Liver (tissue), 9 donors: ENCODE measurements around the gene PRDM1. TPM values are rescaled to one million over a fixed set of nuclear protein-coding genes. Genes with fewer than 3 reads are reported as not detected.

Experiments
- DNase-seq: peaks from one replicate; pipeline ENCODE4 v3.0.0-alpha.2; 2017; ENCODE audit warnings: low spot score
- H3K27ac ChIP-seq, 2 donors: one replicate each; pipeline ENCODE4 v1.7.0; 2013; ENCODE audit warnings: inconsistent platforms in 2 of 2, low read length in 2 of 2, control low read depth in 1 of 2, low read depth in 1 of 2, mild to moderate bottlenecking in 1 of 2
- H3K27me3 ChIP-seq, 4 donors: one replicate each; pipeline versions ENCODE4 v1.6.1 to v1.7.0; 2013; ENCODE audit warnings: low read length in 3 of 4, inconsistent platforms in 1 of 4, mild to moderate bottlenecking in 1 of 4, moderate library complexity in 1 of 4; ENCODE audit not compliant: control insufficient read depth in 4 of 4, insufficient read depth in 4 of 4
- H3K36me3 ChIP-seq, 4 donors: one replicate each; pipeline versions ENCODE4 v1.6.1 to v1.7.0; 2013; ENCODE audit warnings: low read length in 3 of 4, mild to moderate bottlenecking in 3 of 4, low read depth in 1 of 4, moderate library complexity in 1 of 4; ENCODE audit not compliant: control insufficient read depth in 4 of 4, insufficient read depth in 3 of 4
- H3K4me1 ChIP-seq, 4 donors: one replicate each; pipeline versions ENCODE4 v1.6.1 to v1.7.0; 2013; ENCODE audit warnings: low read length in 3 of 4, mild to moderate bottlenecking in 3 of 4, moderate library complexity in 1 of 4; ENCODE audit not compliant: control insufficient read depth in 4 of 4, insufficient read depth in 4 of 4
- H3K4me3 ChIP-seq, 3 donors: one replicate each; pipeline versions ENCODE4 v1.6.1 to v1.7.0; 2013; ENCODE audit warnings: low read length in 3 of 3, control low read depth in 1 of 3, low read depth in 1 of 3, mild to moderate bottlenecking in 1 of 3
- H3K9ac ChIP-seq, 2 donors: one replicate each; pipeline ENCODE4 v1.7.0; 2013; ENCODE audit warnings: low read length in 2 of 2, mild to moderate bottlenecking in 2 of 2, moderate library complexity in 2 of 2, control low read depth in 1 of 2, low read depth in 1 of 2
- H3K9me3 ChIP-seq, 4 donors: one replicate each; pipeline versions ENCODE4 v1.6.1 to v1.7.0; 2013; ENCODE audit warnings: low read length in 3 of 4; ENCODE audit not compliant: control insufficient read depth in 4 of 4
- ATF3 ChIP-seq: IDR thresholded peaks from 2 replicates; pipeline ENCODE4 v1.6.1; 2016; ENCODE audit warnings: antibody characterized with exemption
- CTCF ChIP-seq: fragments of 150-350 bp; IDR thresholded peaks from 2 replicates; pipeline ENCODE4 v1.5.1; 2017; ENCODE audit warnings: improper control_type of control experiment, low read depth, low read length; ENCODE audit not compliant: missing input control
- EGR1 ChIP-seq, 2 donors: IDR thresholded peaks; 2 replicates each; pipeline ENCODE4 v1.6.1; 2016 to 2018; ENCODE audit warnings: antibody characterized with exemption in 2 of 2, low read depth in 2 of 2
- FOXA2 ChIP-seq: IDR thresholded peaks from 2 replicates; pipeline ENCODE4 v1.6.1; 2016; ENCODE audit warnings: antibody characterized with exemption
- NR2F2 ChIP-seq: IDR thresholded peaks from 2 replicates; pipeline ENCODE4 v1.6.1; 2016; ENCODE audit warnings: antibody characterized with exemption
- RAD21 ChIP-seq, 2 donors: IDR thresholded peaks; 2 replicates each; pipeline ENCODE4 v1.6.1; 2016; ENCODE audit warnings: antibody characterized with exemption in 2 of 2, mild to moderate bottlenecking in 2 of 2
- SP1 ChIP-seq: IDR thresholded peaks from 2 replicates; pipeline ENCODE4 v1.6.1; 2018; ENCODE audit warnings: antibody characterized with exemption, mild to moderate bottlenecking
- YY1 ChIP-seq: IDR thresholded peaks from 2 replicates; pipeline ENCODE4 v1.6.1; 2016; ENCODE audit warnings: antibody characterized with exemption, mild to moderate bottlenecking
- WGBS: extraction: QIAGEN DNeasy Blood & Tissue Kit; methylation state at CpG from one replicate; pipeline ENCODE4 v1.1.7; 2013; 5-methylcytosine and 5-hydroxymethylcytosine counted together
- polyA plus RNA-seq, 2 donors: library from polyadenylated mRNA; stranded (reverse) in 1 of 2; unstranded in 1 of 2; fragments of 200-250 nt in 1 of 2; fragments of >200 nt in 1 of 2; fragmentation: Nextera tagmentation in 1 of 2; extraction: Ambion mirVana in 1 of 2; gene quantifications; one replicate each; pipeline versions ENCODE4 v1.2.1 to v1.2.3, GENCODE V29; 2013 to 2015
- total RNA-seq, 2 donors: library from RNA; depleted of rRNA; stranded (reverse); fragments of >200 nt; gene quantifications; one replicate each; pipeline ENCODE4 v1.2.3, GENCODE V29; 2014
- TF ChIP-seq, protein P1 (sequence below): IDR thresholded peaks from 2 replicates; pipeline ENCODE4 v1.6.1; 2016; ENCODE audit warnings: antibody characterized with exemption
- TF ChIP-seq, protein P2 (sequence below): IDR thresholded peaks from 2 replicates; pipeline ENCODE4 v1.6.1; 2016; ENCODE audit warnings: antibody characterized with exemption, mild to moderate bottlenecking
- donor health status: healthy.
- donor health status: healthy.
- donor health status: healthy.
- donor health status: healthy.
- donor health status: healthy.

The PRDM1 gene
- total and polyA plus RNA-seq, 4 donors, result 0.37 to 2.8 (median 0.65) TPM

- TF ChIP-seq, protein P1, sequence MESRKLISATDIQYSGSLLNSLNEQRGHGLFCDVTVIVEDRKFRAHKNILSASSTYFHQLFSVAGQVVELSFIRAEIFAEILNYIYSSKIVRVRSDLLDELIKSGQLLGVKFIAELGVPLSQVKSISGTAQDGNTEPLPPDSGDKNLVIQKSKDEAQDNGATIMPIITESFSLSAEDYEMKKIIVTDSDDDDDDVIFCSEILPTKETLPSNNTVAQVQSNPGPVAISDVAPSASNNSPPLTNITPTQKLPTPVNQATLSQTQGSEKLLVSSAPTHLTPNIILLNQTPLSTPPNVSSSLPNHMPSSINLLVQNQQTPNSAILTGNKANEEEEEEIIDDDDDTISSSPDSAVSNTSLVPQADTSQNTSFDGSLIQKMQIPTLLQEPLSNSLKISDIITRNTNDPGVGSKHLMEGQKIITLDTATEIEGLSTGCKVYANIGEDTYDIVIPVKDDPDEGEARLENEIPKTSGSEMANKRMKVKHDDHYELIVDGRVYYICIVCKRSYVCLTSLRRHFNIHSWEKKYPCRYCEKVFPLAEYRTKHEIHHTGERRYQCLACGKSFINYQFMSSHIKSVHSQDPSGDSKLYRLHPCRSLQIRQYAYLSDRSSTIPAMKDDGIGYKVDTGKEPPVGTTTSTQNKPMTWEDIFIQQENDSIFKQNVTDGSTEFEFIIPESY, result no peak
- TF ChIP-seq ATF3 (no peak), CTCF (no peak)
Measured at GRCh38 chr6:106051226-106051625, 34.9 kb upstream of the PRDM1 start (continued).

DNA sequence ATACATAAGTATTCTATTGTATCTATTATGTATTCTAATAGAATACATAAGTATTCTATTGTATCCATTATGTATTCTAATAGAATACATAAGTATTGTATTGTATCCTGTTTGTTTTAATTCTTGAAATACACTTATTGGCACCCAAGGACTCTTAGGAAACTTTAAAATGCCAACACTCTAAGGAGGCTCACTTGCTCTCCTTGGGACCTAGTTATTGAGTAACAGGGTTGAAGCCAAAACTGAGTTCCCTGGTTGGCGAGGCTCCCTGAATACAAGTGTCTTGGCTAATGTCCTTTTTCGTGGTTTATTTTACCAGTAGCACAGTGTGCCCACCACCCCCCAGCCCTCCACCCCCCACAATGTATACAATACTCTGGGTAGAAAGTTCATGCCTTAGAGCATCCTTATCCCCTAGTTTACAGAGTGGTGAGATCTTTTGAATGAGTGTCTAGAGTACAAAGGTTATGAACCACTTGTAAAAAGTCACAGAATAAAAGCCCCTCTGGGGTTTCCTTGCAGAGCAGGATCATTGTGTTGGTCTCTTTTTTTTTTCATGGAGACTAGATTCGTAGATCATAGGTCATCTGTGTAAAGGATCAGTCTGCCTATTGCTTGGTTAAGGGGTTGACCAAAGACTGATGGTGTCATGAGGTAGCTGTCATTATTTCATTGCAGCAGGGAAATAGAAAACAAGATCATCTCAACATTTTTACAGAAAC, 32.5 kb upstream of the PRDM1 start:
- Histone ChIP-seq H3K4me3 (no peak overlapping the region), H3K36me3 (no peaks in the 10 kb centered on the region), H3K9ac (no peak overlapping the region), H3K9me3 (no peaks in the 10 kb centered on the region), H3K4me1 (peaks cover 0 to 4% (median 0%) of the 10 kb centered on the region in 4 donors), H3K27ac (no peak overlapping the region), H3K27me3 (peaks cover 0 to 5% (median 0%) of the 10 kb centered on the region in 4 donors)
- WGBS, result 41% methylated on average over 3 of the region's 3 CpGs
- TF ChIP-seq, protein P2, sequence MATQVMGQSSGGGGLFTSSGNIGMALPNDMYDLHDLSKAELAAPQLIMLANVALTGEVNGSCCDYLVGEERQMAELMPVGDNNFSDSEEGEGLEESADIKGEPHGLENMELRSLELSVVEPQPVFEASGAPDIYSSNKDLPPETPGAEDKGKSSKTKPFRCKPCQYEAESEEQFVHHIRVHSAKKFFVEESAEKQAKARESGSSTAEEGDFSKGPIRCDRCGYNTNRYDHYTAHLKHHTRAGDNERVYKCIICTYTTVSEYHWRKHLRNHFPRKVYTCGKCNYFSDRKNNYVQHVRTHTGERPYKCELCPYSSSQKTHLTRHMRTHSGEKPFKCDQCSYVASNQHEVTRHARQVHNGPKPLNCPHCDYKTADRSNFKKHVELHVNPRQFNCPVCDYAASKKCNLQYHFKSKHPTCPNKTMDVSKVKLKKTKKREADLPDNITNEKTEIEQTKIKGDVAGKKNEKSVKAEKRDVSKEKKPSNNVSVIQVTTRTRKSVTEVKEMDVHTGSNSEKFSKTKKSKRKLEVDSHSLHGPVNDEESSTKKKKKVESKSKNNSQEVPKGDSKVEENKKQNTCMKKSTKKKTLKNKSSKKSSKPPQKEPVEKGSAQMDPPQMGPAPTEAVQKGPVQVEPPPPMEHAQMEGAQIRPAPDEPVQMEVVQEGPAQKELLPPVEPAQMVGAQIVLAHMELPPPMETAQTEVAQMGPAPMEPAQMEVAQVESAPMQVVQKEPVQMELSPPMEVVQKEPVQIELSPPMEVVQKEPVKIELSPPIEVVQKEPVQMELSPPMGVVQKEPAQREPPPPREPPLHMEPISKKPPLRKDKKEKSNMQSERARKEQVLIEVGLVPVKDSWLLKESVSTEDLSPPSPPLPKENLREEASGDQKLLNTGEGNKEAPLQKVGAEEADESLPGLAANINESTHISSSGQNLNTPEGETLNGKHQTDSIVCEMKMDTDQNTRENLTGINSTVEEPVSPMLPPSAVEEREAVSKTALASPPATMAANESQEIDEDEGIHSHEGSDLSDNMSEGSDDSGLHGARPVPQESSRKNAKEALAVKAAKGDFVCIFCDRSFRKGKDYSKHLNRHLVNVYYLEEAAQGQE, result no peak
- no peak for TF ChIP-seq NR2F2
- no peak for TF ChIP-seq FOXA2
- TF ChIP-seq EGR1 (IDR thresholded peaks at IDR 0.05; ENCODE audit: low read depth in 2 of 2), result no peak
- no peak for TF ChIP-seq ATF3
- TF ChIP-seq CTCF, result no peak
- TF ChIP-seq SP1, result no peak
- no peak for TF ChIP-seq RAD21 (IDR thresholded peaks at IDR 0.05)
- TF ChIP-seq YY1, result no peak
- DNase-seq, result no peak
